Measurements from ENCODE around the gene ACOXL.

GRCh38 chr2:110807522-110807921 is 75.1 kb downstream of the ACOXL start:
- TF ChIP-seq, protein P1, sequence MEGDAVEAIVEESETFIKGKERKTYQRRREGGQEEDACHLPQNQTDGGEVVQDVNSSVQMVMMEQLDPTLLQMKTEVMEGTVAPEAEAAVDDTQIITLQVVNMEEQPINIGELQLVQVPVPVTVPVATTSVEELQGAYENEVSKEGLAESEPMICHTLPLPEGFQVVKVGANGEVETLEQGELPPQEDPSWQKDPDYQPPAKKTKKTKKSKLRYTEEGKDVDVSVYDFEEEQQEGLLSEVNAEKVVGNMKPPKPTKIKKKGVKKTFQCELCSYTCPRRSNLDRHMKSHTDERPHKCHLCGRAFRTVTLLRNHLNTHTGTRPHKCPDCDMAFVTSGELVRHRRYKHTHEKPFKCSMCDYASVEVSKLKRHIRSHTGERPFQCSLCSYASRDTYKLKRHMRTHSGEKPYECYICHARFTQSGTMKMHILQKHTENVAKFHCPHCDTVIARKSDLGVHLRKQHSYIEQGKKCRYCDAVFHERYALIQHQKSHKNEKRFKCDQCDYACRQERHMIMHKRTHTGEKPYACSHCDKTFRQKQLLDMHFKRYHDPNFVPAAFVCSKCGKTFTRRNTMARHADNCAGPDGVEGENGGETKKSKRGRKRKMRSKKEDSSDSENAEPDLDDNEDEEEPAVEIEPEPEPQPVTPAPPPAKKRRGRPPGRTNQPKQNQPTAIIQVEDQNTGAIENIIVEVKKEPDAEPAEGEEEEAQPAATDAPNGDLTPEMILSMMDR (IDR thresholded peaks at IDR 0.05) = no peak
- no peak for TF ChIP-seq POLR2A (IDR thresholded peaks at IDR 0.05)

Data from testis (tissue), 2 donors.